Activated CD4-positive, alpha-beta T cell treated with anti-CD3 and anti-CD28 coated beads, Interleukin-2, amount 50 U/mL, for 4 hours (primary cell): ENCODE results near the gene RNASE13.
A peak's percentile ranks its signal among the peaks of the same experiment; 100 is the strongest.

ENCODE experiments used
- DNase-seq, 2 experiments: peaks; one replicate each; pipeline ENCODE4 v3.0.0-alpha.2; 2020

RNASE13 gene, protein sequence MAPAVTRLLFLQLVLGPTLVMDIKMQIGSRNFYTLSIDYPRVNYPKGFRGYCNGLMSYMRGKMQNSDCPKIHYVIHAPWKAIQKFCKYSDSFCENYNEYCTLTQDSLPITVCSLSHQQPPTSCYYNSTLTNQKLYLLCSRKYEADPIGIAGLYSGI

DNA sequence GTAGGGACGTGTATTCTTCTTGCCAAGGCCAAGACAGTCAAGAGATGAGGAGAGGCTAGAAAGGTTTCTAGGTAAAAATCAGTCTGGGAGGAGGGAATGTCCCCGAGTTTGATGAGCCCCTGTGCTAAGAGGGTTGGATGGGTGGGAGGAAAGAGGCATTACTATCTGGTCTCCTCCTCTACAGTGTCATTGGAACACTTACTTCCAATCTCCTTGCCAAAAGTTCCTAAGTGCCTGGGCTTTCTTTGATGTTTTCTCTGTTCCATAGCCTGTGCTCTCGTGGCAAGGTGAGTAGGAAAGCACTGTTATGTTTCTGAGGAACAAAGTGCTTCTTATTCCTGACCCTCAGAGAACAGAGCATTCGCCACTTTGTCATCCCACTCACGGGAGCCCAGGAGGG is at the start of gene RNASE13:
Gene RNASE13 (minus strand): TSS at position 101 of the 400 bp plus-strand sequence. CDS start 519 bp downstream, outside the sequence.
- DNase-seq: no peak

DNA sequence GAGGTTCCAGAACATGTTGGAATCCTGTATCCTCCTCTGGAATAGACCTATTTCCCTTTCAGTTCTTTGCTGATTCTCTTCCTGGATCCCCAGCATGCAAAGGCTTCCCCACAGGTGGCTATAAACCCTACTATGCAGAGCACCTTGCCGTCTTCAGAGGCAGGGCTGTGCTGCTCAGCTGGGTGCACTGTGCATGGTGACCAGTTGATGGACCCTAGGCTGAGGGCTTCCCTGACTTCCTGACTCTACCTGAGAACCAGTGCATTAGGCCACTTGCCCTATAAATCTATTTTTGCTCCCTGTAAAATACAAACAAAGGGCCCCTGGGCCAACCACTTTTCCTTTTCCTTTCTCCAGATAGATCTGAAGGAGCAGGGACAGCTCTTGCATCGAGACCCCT is 49.8 kb upstream of the RNASE13 start:
- DNase-seq: no peak

DNA sequence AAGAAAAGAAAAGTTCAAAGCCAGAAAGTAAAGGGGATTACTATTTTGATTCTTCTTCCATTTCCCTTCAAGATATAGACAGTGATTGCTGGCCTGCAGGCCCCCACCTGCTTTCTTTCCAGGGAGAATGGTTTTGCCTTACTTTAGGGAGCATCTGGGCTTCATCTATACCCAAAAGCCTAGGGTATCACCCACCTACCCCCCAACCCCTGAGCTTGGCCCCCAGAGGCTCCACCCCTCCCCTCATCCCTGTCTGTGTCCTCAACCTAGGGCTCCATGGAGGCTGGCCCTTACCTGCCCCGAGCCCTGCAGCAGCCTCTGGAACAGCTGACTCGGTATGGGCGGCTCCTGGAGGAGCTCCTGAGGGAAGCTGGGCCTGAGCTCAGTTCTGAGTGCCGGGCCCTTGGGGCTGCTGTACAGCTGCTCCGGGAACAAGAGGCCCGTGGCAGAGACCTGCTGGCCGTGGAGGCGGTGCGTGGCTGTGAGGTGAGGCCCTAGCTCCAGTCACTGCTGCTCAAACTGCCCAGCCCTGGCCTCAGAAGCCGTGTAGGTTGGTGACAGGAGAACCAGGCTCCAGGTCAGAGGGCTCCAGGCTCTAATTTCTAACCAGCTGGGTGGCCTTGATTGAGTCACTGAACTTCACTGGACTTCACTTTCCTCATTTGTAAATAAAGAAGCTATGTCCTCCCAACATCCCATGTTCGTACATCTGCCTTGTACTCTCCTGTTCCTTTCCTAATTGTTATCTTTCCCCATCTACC is 49.1 kb upstream of the RNASE13 start:
- no peak for DNase-seq

DNA sequence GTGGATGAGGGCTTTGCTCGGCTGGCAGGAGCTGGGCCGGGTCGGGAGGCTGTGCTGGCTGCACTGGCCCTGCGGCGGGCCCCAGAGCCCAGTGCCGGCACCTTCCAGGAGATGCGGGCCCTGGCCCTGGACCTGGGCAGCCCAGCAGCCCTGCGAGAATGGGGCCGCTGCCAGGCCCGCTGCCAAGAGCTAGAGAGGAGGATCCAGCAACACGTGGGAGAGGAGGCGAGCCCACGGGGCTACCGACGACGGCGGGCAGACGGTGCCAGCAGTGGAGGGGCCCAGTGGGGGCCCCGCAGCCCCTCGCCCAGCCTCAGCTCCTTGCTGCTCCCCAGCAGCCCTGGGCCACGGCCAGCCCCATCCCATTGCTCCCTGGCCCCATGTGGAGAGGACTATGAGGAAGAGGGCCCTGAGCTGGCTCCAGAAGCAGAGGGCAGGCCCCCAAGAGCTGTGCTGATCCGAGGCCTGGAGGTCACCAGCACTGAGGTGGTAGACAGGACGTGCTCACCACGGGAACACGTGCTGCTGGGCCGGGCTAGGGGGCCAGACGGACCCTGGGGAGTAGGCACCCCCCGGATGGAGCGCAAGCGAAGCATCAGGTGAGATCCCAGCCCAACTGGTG is 47.0 kb upstream of the RNASE13 start:
- DNase-seq: no peak

DNA sequence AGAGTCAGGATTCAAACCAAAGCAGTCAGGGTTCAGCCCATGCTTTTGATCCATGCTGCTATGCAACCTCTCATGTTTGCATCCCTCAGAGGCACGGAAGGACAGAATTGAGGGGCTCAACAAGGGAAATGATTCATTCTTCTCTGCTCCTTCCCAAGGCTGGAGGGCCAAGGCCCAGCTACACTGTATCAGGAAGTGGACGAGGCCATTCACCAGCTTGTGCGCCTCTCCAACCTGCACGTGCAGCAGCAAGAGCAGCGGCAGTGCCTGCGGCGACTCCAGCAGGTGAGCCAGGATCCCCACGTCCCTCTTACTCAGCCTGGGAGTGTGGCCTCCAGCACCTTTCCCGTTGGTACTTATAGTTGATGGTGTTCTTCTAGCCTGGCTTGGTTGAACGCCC is 44.1 kb upstream of the RNASE13 start:
- no peak for DNase-seq

DNA sequence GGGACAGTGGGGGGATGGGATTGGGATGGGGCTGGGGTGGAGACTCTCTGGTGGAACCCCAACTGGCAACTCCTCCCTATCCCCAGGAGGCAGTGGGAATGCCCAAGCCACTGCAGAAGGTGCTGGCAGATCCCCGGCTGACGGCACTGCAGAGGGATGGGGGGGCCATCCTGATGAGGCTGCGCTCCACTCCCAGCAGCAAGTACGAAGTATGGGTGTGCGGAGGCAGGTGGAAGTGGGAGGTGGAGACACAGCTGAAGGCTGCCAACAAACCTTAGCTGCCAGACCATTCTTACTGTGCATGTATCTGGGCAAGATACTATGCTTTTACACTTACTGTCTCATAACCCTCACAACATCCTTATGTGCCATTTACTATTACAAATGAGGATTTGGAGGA is 43.7 kb upstream of the RNASE13 start:
- no peak for DNase-seq

DNA sequence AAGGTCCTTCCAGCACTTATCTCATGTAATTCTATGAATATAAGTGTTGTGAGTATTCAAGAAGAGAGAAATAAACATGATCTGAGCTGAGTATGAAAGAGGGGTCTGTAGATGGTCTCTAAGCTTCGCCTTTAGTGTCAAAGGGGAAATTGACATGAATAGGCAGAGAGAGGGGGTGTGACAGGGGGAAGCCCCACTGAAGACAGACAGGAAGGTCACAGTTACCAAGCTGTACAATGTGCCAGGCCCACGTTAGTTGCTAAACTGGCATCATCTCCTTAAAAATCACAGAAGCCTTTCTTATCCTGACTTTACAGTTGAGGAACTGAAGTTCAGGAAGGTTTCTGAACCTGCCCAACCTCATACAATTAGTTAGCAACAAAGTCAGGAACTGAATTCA is 43.1 kb upstream of the RNASE13 start:
- DNase-seq: no peak

DNA sequence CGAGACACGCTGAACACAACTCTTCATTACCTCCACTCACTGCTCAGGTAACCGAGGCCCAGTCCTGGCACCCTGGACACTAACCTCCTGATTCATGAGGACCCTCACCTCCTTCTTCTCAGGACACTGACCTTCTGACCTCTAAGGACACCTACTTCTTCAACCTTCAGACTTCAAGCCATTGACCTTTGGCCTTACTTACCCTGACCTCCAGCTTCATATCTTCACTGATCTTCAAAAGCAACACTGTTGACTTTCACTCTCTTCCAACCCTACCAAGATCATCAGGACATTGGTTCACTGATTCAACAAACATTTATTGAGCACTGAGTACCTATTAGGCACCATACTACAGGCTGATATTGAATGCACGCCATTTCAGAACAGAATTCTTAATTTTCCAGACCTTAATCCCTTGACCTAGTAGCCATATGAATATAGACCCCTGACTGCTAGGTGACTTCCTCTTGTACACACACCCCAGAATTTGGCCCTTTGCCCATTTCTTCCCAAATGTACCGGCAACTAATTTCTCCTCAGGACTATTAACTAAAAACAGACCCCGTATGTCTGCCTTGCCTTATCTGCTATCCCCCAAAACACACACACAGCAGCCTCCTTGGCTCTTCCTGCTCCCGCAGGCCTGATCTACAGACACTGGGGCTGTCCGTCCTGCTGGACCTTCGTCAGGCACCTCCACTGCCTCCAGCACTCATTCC is 41.3 kb upstream of the RNASE13 start:
- DNase-seq: no peak

DNA sequence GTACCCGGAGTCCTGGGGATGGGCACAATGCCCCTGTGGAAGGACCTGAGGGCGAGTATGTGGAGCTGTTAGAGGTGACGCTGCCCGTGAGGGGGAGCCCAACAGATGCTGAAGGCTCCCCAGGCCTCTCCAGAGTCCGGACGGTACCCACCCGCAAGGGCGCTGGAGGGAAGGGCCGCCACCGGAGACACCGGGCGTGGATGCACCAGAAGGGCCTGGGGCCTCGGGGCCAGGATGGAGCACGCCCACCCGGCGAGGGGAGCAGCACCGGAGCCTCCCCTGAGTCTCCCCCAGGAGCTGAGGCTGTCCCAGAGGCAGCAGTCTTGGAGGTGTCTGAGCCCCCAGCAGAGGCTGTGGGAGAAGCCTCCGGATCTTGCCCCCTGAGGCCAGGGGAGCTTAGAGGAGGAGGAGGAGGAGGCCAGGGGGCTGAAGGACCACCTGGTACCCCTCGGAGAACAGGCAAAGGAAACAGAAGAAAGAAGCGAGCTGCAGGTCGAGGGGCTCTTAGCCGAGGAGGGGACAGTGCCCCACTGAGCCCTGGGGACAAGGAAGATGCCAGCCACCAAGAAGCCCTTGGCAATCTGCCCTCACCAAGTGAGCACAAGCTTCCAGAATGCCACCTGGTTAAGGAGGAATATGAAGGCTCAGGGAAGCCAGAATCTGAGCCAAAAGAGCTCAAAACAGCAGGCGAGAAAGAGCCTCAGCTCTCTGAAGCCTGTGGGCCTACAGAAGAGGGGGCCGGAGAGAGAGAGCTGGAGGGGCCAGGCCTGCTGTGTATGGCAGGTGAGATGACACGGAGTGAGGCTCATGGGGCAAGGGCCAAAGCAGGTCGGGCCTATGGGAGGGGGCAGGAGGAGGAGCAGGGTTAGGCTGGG is 40.0 kb upstream of the RNASE13 start:
- DNase-seq: no peak

DNA sequence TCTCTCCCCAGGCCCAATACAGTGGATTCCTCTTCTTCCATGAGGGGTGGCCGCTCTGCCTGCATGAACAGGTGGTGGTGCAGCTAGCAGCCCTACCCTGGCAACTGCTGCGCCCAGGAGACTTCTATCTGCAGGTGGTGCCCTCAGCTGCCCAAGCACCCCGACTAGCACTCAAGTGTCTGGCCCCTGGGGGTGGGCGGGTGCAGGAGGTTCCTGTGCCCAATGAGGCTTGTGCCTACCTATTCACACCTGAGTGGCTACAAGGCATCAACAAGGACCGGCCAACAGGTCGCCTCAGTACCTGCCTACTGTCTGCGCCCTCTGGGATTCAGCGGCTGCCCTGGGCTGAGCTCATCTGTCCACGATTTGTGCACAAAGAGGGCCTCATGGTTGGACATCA is 39.3 kb upstream of the RNASE13 start:
- DNase-seq: no peak

DNA sequence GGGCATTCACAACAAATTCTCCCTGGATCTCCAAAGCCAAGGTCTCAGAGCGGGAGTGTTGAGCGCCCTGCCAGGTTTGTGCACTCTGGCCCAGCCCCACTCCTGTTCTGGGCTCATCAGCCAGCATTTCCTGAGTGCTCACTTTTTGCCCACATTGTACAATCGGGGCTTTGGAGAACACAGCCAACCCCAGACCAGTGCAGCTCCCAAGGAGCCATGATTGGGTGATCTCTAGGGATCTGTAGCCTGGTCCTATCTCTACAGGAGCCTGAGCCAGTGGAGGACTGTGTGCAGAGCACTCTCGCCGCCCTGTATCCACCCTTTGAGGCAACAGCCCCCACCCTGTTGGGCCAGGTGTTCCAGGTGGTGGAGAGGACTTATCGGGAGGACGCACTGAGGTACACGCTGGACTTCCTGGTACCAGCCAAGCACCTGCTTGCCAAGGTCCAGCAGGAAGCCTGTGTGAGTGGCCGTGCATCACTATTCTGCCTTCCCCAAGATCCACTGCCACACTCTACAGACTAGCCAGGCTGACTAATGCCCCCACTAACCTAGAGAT is 38.3 kb upstream of the RNASE13 start:
- no peak for DNase-seq

DNA sequence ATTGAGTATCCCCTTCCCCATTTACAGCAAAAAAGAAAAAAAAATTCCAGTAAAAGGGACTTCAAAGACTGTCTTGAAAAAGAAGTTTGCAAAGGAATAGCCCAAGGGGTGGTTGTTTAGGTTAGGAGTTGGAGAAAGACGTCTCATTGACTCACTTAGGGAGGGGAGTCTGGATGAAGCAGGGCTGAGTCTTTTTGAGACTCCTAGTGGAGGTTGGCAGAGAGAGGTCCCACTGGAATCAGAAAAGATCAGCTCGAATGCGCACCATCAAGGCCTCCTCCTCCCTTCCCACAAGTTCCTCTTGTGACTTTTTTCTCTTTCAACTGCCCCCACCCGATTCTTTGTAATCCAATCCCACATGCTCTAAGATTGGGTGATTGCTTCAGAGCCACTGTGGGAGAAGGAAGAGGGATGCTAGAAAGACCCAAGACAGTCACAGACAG is 37.4 kb upstream of the RNASE13 start:
- DNase-seq: no peak

DNA sequence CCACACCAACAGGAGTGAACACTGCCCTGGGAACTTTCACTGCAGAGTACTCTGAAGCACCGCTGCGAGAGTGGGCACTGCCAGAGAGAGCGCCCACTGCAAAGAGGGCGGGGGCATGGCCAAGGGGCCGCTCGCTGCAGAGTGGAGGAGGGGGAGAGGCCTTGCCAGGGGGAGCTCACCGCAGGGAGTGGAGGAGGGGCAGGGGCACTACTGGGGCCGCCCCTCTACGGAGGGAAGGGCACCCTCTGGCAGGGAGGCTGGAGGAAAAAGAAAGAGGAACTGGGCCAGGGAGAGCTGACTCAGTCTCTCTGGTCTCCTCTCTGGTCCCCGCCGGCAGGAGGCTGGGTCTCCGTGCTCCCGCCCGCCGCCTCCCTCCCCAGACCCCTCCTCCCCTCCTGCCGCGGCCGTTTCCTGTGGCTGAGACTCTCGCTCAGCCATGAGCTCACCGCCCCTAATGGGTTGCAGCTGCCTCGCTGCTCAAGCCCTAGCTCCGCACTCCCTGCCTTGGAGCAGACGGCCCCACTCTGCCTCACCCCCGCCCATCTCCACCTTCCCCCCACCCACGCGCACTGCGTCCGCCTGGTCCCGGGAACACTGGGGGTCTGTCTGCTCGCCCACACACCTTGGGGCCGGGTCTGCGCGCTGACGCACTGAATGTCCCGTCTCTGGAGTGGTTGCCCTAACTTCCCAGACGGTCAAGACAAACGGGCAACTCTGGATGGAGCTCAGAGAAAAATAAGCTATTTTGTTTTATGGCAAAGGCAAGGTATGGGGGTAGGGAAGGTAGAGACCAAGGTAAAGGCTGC is 36.8 kb upstream of the RNASE13 start:
- DNase-seq: peak in 1 of 2 experiments; percentile 9

DNA sequence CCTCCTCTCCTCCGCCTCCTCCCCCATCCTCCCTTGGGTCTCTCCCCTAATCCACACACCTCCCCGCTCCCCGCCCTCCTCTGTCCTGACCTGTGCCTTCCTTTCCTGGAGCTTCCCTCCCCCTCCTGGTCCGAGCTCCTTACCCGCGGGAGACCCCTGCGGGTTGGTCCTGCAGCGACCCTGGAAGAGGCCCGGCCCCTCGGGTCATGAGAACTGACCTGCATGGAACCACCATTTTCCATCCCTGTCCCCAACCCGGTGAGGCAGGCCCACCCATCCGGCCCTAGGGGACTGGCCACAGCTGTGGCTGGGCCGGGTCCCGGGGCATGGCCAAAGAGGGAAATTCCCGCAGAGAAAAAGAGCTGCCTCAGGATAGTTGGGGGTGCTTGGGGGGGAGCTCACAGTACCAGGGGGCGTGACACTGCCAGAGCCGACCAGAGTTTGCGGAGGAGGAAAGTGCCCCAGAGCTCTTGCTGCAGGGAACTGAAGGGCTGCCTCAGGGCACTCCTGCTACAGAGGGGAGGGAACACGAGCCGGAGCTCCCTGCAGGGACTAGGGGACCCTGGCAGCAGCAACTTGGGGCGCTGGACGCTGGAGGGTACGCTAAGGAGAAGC is 36.1 kb upstream of the RNASE13 start:
- no peak for DNase-seq

DNA sequence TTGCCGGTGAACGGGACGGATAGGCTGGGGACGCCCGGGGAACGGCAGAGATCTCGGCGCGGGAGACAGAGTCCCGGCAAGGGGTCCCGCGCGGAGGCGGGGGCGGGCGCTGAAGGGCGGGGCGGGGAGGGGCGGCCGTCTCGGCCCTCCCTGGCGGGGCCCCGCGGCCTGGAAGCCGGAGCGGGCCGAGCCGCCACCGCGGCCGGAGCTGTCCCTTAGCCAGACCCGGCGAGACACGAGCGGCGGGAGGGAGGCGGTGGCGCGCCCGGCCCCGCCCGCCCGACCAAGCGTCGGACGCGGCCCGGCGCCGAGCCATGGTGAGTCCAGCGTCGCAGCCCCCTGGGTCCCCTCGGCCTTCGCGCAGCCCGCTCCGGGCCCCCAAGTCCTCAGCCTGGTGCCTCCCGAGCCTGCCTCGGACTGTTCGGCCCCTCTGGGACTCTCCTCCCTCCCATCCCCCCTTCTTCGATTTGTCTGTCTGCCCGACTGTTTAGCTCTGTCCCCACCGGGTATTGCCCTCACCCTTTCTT is 35.5 kb upstream of the RNASE13 start, which contains the start of gene ARHGEF40:
Gene ARHGEF40 (plus strand): TSS at position 222 of the 527 bp plus-strand sequence. CDS start 93 bp downstream, at position 315.
- DNase-seq: peak in 1 of 2 experiments; percentile 6

DNA sequence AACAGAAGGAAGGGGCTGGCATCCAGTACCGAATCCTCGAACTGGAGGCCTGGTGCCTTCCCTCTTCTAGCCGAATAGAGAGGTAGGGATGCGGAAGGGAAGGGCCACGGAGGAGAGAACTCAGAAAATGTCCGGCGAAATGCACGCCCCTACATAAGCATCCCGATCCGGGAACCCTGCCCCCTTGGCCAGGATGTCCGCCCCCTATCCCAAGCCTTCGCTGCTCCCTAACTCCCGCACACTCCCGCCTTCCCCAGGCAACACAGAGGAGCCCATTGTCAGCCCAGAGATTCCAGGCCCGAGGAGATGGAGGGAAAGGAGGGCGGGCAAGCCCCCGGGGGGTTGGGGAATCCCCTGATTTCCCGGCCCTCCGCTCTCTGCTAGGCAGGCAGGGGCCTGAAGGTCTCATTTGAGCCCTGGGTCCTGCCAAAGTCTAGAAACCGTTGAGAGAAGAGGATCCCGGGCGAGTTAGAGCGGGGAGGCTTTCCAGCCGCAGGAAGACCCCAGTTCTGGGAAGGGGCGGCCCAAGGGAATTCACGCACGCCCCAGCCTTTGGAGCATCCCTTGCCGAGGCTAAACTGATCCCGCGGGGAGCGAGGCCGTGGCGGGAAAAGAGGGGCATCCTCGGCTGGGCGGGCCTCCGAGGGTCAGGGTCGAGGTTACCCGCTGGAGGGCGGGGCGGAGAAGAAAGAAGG is 34.9 kb upstream of the RNASE13 start:
- no peak for DNase-seq

DNA sequence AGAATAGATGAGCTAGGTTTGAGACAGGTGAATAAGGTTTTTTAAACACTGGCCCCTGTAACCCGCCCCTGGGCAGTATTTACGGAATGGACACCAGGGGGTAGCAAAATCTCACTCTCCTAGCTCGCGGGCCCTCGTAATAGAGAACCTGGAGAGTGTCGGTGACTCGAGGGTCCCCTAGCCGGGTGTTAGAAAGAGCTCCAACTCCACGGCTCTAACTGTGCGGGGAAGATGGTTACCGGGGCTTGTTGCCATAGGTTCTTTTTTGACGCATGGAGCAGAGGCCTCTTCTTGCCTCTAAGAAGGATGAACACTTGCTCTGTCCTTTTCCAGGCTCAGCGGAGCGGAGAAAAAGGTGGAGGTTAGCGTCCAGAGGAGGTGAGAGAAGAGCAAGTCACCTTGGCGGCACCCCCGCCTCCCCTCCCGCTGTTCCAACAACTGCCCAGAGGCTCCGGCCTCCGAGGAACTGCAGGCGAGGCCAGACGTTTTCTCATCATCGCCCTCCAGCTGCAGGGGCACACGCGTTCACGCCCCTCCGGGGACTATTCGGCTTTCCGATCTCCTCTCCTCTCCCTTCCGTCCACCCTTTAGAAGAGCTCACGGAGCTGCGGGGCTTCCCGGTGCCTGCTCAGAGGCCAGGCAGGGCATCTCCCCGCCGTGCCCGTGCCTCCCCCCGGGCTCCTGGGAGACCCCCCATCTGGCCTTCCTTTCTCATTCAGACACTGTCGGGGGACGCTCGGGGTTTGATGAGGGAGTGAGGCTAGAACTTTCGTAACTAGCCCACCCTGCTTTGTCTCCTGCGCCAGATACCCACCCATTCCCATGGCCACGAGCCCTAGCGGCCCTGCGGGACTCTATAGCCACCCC is 34.1 kb upstream of the RNASE13 start:
- peak; percentile 36 to 47 for DNase-seq

DNA sequence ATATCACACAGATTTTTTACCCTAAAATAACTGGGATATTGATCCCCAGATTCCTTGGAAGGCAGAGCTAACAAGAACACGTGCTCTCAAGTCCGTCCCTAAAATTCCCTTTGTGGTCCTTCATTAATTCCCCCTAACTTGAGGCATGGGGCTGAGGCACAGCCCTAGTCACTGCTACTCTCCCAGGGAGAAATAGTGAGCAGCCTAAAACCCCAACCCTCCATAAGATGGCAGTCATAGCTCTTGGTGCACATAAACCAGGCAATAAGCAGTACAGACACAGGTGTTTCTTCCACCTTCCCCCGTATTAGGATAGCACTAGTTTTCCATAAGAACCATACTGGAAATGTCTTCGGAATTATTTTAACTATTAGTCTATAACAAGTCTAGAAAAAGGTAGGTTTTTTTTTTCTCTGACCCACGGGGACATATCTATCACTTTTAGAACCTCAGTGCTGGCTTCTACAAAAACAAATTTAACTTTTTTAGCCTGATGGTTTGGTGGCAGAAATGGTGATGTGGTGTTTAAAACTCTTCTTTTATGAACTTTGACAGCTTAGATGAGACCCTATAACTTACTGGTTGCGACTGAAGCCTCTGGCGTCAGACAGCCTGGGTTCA is 32.4 kb upstream of the RNASE13 start:
- DNase-seq: no peak
